GM12878 (cell line): ENCODE measurements around the gene C1QTNF1.

Source experiments
- JUND ChIP-seq: IDR thresholded peaks from 2 replicates; pipeline ENCODE4 v1.6.1; 2012; ENCODE audit warnings: low read depth, mild to moderate bottlenecking, low read length, improper control_type of control experiment, moderate library complexity
- NR2C2 ChIP-seq: IDR thresholded peaks from 2 replicates; pipeline ENCODE4 v1.6.1; 2011; ENCODE audit warnings: borderline replicate concordance, low read depth; ENCODE audit not compliant: control insufficient read depth, insufficient read length

- TF ChIP-seq JUND (no peak), NR2C2 (no peak)
Observed at GRCh38 chr17:78991906-78992532, 31.9 kb upstream of the C1QTNF1 start.
